Neural crest cell (in vitro differentiated cells): ENCODE measurements around the gene P4HA1. TPM values are rescaled to one million over a fixed set of nuclear protein-coding genes. Genes with fewer than 3 reads are reported as not detected.
A peak's percentile ranks its signal among the peaks of the same experiment; 100 is the strongest.

Experiments used
- DNase-seq: peaks from one replicate; pipeline ENCODE4 v3.0.0; 2021; ENCODE audit warnings: low read depth, mixed read lengths, low spot score
- H3K27ac Mint-ChIP-seq: one replicate; pipeline ENCODE4 v1.8.0; 2021; ENCODE audit warnings: mild to moderate bottlenecking, mixed read lengths; ENCODE audit not compliant: unreplicated experiment
- H3K27me3 Mint-ChIP-seq: 2 replicates; pipeline ENCODE4 v1.8.0; 2021; ENCODE audit warnings: low read depth, mild to moderate bottlenecking, mixed read lengths
- H3K36me3 Mint-ChIP-seq: 2 replicates; pipeline ENCODE4 v1.8.0; 2021; ENCODE audit warnings: low read depth, mild to moderate bottlenecking, mixed read lengths
- H3K4me1 Mint-ChIP-seq: 2 replicates; pipeline ENCODE4 v1.8.0; 2021; ENCODE audit warnings: mixed read lengths
- H3K4me3 Mint-ChIP-seq: one replicate; pipeline ENCODE4 v1.8.0; 2021; ENCODE audit warnings: mild to moderate bottlenecking, mixed read lengths
- H3K9me3 Mint-ChIP-seq: 2 replicates; pipeline ENCODE4 v1.8.0; 2021; ENCODE audit warnings: mixed read lengths
- total RNA-seq: library from RNA; stranded (reverse); gene quantifications from 2 replicates; pipeline ENCODE4 v1.2.1, GENCODE V29; 2021
- TF ChIP-seq, protein P1 (sequence below): fragments of 200-600 bp; sonication (generic); conservative IDR thresholded peaks from 2 replicates; pipeline ENCODE4 v1.5.0; 2021; ENCODE audit warnings: antibody characterized with exemption, mild to moderate bottlenecking

Gene P4HA1
- total RNA-seq, 1 donor from 2014 or later, result 32.2 TPM

DNA sequence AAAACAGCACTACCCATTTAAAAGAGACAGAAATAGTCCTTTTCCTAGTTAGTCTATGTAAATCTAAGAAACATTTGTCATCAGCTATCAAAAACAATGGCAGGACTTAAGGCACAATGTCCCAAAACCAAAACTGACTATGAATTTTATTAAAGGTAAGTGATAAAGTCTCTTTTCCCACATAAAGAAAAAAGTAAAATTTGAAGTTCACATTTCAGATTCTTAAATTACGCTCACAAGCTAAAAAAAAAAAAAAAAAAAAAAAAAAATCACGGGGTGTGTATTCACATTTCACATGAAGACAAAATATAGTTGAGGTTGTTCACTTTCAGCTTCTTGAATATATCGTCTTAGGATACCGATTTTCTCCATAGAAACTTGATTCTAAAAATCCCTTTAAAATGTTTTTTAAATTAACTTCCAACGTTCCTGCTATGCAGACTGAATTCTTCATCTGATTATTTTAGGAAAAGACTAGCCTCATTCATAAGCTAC is 1.6 kb downstream of the P4HA1 start:
- Mint-ChIP-seq H3K4me3 (peak overlapping the region; percentile 92), H3K27ac (peak overlapping the region; percentile 85), H3K4me1 (peaks cover 42% of the 10 kb centered on the region), H3K9me3 (no peaks in the 10 kb centered on the region), H3K27me3 (no peaks in the 10 kb centered on the region), H3K36me3 (peaks cover 3% of the 10 kb centered on the region)
- no peak for DNase-seq
- TF ChIP-seq, protein P1, sequence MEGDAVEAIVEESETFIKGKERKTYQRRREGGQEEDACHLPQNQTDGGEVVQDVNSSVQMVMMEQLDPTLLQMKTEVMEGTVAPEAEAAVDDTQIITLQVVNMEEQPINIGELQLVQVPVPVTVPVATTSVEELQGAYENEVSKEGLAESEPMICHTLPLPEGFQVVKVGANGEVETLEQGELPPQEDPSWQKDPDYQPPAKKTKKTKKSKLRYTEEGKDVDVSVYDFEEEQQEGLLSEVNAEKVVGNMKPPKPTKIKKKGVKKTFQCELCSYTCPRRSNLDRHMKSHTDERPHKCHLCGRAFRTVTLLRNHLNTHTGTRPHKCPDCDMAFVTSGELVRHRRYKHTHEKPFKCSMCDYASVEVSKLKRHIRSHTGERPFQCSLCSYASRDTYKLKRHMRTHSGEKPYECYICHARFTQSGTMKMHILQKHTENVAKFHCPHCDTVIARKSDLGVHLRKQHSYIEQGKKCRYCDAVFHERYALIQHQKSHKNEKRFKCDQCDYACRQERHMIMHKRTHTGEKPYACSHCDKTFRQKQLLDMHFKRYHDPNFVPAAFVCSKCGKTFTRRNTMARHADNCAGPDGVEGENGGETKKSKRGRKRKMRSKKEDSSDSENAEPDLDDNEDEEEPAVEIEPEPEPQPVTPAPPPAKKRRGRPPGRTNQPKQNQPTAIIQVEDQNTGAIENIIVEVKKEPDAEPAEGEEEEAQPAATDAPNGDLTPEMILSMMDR, result no peak

DNA sequence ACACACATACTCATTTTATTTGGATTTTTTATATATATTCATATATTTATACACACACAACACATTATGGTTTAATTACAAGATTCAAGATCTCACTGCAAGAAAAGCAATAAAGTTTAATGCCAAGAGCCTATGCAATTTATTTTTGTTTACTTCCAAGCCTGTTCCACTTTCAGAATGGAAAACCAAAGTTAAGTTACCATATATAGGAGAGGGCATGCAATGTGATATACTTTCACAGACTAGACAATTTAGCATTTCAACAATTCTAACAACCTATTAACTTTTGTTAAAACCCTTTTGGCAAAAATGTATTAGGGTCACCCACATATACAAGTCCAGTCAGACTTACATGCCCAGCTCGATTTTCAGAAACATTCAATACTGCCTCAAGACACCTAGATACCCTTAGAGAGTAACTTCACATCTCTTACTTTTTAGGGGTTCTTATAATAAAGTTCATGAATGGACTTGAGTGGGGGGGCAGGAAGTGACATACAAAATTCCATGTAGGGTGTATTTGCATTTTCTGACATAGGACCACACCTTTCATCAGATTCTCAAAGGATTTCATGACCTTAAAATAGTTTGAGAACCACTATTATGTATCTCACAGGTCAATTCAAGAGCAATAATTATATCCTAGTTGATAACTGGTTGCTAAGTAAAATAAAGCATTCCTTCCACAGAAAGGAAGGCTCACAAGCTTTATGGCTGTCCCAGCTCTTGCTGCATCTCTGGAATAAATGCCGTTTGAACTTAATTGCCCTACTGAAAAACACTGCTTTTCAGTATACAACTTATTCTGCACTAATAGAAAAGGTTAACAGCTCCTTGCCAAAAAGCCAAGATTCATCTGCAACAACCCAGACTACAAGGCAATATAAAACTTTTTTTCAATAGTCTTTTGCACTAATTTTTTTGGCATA is 2.5 kb downstream of the P4HA1 start:
- Mint-ChIP-seq H3K4me1 (peaks cover 45% of the 10 kb centered on the region), H3K27ac (no peak overlapping the region)
- TF ChIP-seq, protein P1, result no peak

DNA sequence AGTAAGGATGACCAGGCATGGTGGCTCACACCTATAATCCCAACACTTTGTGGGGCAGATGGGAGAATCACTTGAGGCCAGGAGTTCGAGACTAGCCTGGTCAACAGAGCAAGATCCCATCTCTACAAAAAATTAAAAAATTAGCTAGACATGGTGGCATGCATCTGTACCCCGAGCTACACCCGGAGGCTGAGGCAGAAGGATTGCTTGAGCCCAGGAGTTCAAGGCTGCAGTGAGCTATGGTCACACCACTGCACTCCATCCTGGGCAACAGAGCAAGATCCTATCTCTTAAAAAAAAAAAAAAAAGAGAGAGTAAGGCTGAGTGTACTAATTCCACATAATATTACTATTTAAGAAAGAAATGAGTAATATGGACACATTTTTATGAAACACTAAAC is 3.8 kb downstream of the P4HA1 start:
- no peak for DNase-seq
- H3K9me3 Mint-ChIP-seq, result no peaks in the 10 kb centered on the region
- peak overlapping the region; percentile 83 for H3K4me3 Mint-ChIP-seq
- TF ChIP-seq, protein P1, result no peak
- no peak overlapping the region for H3K27ac Mint-ChIP-seq
- peaks cover 49% of the 10 kb centered on the region for H3K4me1 Mint-ChIP-seq
- H3K27me3 Mint-ChIP-seq, result no peaks in the 10 kb centered on the region
- peaks cover 3% of the 10 kb centered on the region for H3K36me3 Mint-ChIP-seq

More for the DNA sequence above, 2.5 kb downstream of the P4HA1 start:
- Mint-ChIP-seq H3K27me3 (no peaks in the 10 kb centered on the region), H3K36me3 (peaks cover 3% of the 10 kb centered on the region), H3K4me3 (peak overlapping the region; percentile 92), H3K9me3 (no peaks in the 10 kb centered on the region)
- DNase-seq, result no peak

DNA sequence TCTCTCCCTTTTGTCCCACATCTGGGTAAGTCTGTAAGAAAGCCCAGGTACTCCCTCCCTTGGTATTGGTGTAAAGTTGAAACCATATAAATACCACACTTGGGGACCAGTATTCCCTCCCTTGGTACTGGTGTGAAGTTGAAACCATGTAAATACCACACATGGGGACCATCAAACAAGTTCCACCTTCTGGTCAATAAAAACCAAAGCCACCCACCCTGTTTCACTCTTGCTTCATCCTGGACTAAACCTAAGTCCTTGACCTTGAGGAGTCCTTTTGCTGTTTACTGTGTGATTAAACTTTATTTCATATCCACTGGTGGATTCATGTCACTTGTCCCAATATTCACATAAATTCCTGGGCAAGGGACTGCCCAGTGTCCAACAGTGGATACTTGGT is 8.4 kb downstream of the P4HA1 start:
- Mint-ChIP-seq H3K27ac (no peak overlapping the region), H3K36me3 (peaks cover 3% of the 10 kb centered on the region), H3K27me3 (no peaks in the 10 kb centered on the region), H3K4me1 (peaks cover 20% of the 10 kb centered on the region), H3K4me3 (no peak overlapping the region), H3K9me3 (no peaks in the 10 kb centered on the region)
- DNase-seq, result no peak
- TF ChIP-seq, protein P1, result no peak

DNA sequence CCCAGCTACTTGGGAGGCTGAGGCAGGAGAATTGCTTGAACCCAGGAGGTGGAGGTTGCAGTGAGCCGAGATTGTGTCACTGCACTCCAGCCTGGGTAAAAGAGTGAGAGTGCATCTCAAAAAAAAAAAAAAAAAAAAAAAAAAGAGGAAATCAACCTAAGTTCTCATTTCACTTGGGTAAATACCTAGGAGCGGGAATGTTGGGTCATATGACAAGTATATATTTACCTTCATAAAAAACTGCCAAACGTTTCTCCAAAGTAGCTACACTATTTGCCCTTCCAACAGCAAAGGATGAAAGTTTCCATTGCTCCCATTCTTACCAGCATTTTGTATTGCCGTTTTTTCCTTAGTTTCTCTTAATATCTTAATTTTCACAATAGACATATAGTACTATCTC is 9.8 kb downstream of the P4HA1 start:
- no peak for DNase-seq
- H3K4me1 Mint-ChIP-seq, result peaks cover 21% of the 10 kb centered on the region
- TF ChIP-seq, protein P1, result no peak
- no peaks in the 10 kb centered on the region for H3K27me3 Mint-ChIP-seq
- peaks cover 1% of the 10 kb centered on the region for H3K36me3 Mint-ChIP-seq
- no peaks in the 10 kb centered on the region for H3K9me3 Mint-ChIP-seq
- H3K4me3 Mint-ChIP-seq, result no peak overlapping the region
- no peak overlapping the region for H3K27ac Mint-ChIP-seq
